IMR-90 (cell line): Measurements from ENCODE around the gene NEK11. TPM values are rescaled to one million over a fixed set of nuclear protein-coding genes. Genes with fewer than 3 reads are reported as not detected.

Source experiments
- microRNA-seq, 2 experiments: library from miRNA; stranded (forward) in 1 of 2; unstranded in 1 of 2; fragments of 10-50 nt in 1 of 2; fragments of <30 nt in 1 of 2; gene quantifications in 1 of 2; microRNA quantifications in 1 of 2; one replicate each; pipeline versions ENCODE3 to v1.1.0; 2013 to 2020; ENCODE audit not compliant: insufficient read depth in 1 of 2, insufficient read length in 1 of 2, unreplicated experiment in 1 of 2
- polyA plus RNA-seq, 3 experiments: library from polyadenylated mRNA; depleted of rRNA; stranded (reverse); fragments of >200 nt; gene quantifications; 2 replicates each; pipeline ENCODE4 v1.2.3, GENCODE V29; 2012; ENCODE audit warnings: low replicate concordance in 1 of 3
- small RNA-seq, 5 experiments: library from RNA; depleted of rRNA; stranded (forward); fragments of <200 nt; gene quantifications; one replicate each; pipeline ENCODE3, GENCODE V24; 2012
- total RNA-seq: library from RNA; depleted of rRNA; stranded (reverse); fragments of >200 nt; gene quantifications from 2 replicates; pipeline ENCODE4 v1.2.3, GENCODE V29; 2012; rRNA removed

NEK11 gene
- total and polyA plus RNA-seq, 2 of the 4 experiments (the other 2 are of a cell fraction) = 1.1 to 1.6 TPM

Small RNA genes within 50 kb of the gene (microRNA-seq; reads per million reads assigned to microRNA genes)
- gene RNU6-726P (ENCODE audit: insufficient read depth, insufficient read length) = not detected

Small RNA genes within 50 kb of the gene (small RNA-seq; reads per million reads assigned to genes)
- 0 reads per million in 5 experiments for gene RNU6-726P

Other genes with a start within 250 kb of the NEK11 start
- gene ATP2C1, start 132.8 kb upstream of the NEK11 start, total RNA-seq = 41.4 and 78.9 TPM in 2 replicates
- gene ATP2C1, start 132.8 kb upstream of the NEK11 start, polyA plus RNA-seq (2012; rRNA removed) = 33.3 and 50.2 TPM in 2 replicates
- gene ASTE1, start 52 bp upstream of the NEK11 start, total RNA-seq = 7.5 and 8.1 TPM in 2 replicates
- gene ASTE1, start 52 bp upstream of the NEK11 start, polyA plus RNA-seq (2012; rRNA removed) = 3.2 and 3.3 TPM in 2 replicates